Inferior parietal cortex (tissue), 1 donor: ENCODE results near the gene DNAJB4.
"Not testable (repeated sequence)": the region's sequence is repeated elsewhere in the genome, so short reads cannot be mapped to it uniquely, and the experiment has no call there.

Experiments used
- DNase-seq: peaks from one replicate; pipeline ENCODE4 v3.0.0-alpha.2; 2016; ENCODE audit errors: extremely low spot score

Gene DNAJB4

GRCh38 chr1:78064886-78065285 lies 60.1 kb downstream of the DNAJB4 start:
- DNase-seq = not testable (repeated sequence)
